Measurements from ENCODE around the gene TAS2R13.
A peak's percentile ranks its signal among the peaks of the same experiment; 100 is the strongest.

Gene TAS2R13

GRCh38 chr12:10909462-10909861 lies at the start of gene TAS2R13:
TSS of gene TAS2R13 (minus strand) at chr12:10909562. CDS start at chr12:10909298, 264 bp downstream.
- in situ Hi-C loops (cut with HindIII; ENCODE audit: low pct_ligation_motif_present, low pct_unique_long_range_greater_than_20kb, low sequenced_read_pairs): no loop called here
- DNase-seq: no peak

DNA sequence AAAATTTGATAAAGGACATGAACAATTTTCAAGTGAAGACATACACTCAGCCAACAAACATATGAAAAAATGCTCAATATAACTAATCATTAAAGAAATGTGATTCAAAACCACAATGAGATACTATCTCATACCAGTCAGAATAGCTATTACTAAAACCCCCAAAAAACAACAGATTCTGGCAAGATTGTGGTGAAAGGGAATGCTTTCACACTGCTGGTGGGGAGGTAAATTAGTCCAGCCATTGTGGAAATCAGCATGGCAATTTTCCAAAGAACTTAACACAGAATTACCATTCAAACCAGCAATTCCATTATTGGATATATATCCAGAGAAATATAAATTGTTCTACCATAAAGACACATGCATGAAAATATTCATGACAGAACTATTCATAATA lies 48.4 kb upstream of the TAS2R13 start:
- in situ Hi-C loops (cut with HindIII; ENCODE audit: low pct_ligation_motif_present, low pct_unique_long_range_greater_than_20kb, low sequenced_read_pairs): no loop called here
- DNase-seq: no peak

- in situ Hi-C loops (cut with HindIII; ENCODE audit: low pct_ligation_motif_present, low pct_unique_long_range_greater_than_20kb, low sequenced_read_pairs): no loop called here
- DNase-seq: no peak
Measured at GRCh38 chr12:10956085-10956484, 46.7 kb upstream of the TAS2R13 start.

- in situ Hi-C loops (cut with HindIII; ENCODE audit: low pct_ligation_motif_present, low pct_unique_long_range_greater_than_20kb, low sequenced_read_pairs): no loop called here
- no peak for DNase-seq
Measured at GRCh38 chr12:10952645-10953044, 43.3 kb upstream of the TAS2R13 start.

DNA sequence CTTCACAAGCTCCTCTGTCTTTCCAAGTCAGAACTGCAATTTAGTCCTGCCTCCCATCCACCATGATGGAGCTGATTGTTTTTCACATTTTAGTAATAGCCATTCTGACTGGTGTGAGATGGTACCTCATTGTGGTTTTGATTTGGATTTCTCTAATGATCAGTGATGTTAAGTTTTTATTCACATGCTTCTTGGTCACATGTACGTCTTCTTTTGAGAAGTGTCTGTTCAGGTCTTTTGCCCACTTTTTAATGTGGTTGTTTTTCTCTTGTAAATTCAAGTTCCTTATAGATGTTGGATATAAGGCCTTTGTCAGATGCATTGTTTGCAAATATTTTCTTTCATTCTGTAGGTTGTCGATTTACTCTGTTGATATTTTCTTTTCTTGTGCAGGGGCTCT lies 33.8 kb upstream of the TAS2R13 start:
- in situ Hi-C loops (cut with HindIII; ENCODE audit: low pct_ligation_motif_present, low pct_unique_long_range_greater_than_20kb, low sequenced_read_pairs): no loop called here
- DNase-seq: no peak

GRCh38 chr12:10941916-10942607 lies 32.7 kb upstream of the TAS2R13 start:
- peak; percentile 17 for DNase-seq
- in situ Hi-C loops (cut with HindIII; ENCODE audit: low pct_ligation_motif_present, low pct_unique_long_range_greater_than_20kb, low sequenced_read_pairs): no loop called here

DNA sequence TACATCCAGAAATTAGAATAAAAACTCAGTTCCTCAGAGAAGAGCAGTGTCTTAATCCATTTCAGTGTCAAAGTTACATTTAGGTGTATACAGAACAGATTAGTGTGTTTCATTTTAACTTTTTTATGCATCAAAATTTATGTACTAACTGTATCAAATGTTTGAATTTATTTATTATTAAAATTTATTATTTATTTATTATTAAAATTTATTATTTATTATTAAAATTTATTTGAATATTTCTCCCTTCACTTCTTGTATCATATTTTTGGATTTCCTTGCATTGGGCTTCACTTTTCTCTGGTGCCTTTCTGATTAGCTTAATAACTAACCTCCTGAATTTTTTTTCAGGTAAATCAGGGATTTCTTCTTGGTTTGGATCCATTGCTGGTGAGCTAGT lies 32.0 kb upstream of the TAS2R13 start:
- no peak for DNase-seq

DNA sequence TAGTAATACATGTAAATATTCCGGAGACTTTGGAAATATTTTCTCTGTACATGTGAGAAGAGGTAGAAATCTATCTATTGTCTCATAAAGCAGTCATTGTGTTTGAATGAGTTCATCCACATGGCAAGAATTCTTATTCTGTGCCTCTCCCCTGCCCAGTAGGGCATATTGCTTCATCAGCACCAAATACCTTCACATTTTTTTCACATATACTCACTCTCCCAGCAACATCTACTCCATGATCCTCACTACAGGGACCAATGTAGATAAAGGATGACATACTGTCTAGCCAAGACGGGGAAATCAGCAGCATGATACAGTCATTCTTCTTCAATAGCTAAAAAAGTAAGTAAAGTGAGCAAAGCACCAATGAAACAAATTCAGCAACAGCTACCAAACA lies 31.0 kb upstream of the TAS2R13 start:
- peak; percentile 31 for DNase-seq
- in situ Hi-C loops (cut with HindIII; ENCODE audit: low pct_ligation_motif_present, low pct_unique_long_range_greater_than_20kb, low sequenced_read_pairs): no loop called here

More for the DNA sequence above, 32.0 kb upstream of the TAS2R13 start:
- in situ Hi-C loops (cut with HindIII; ENCODE audit: low pct_ligation_motif_present, low pct_unique_long_range_greater_than_20kb, low sequenced_read_pairs): no loop called here

DNA sequence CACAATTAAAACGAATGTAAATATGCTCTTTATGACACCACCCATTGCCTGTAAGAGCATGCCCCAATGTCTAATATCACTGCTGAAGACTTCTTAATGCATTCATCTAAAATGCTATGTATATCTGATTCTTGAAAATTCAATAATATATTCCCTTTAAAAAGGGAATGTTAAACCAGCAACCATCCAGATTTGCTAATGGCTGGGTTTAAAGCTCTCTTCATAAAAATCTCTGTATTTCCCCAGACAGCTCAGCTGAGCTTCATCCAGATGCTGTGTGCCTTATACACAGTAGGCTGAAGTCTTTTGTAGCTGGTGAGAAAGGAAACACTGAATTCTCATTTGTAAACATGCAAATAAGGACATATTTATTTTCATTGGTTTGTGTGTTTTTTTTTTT lies 29.8 kb upstream of the TAS2R13 start, which contains the start of gene TAS2R14:
Gene TAS2R14 (minus strand): TSS at position 101 of the 400 bp plus-strand sequence. CDS start 56 bp downstream, at position 45.
- in situ Hi-C loops (cut with HindIII; ENCODE audit: low pct_ligation_motif_present, low pct_unique_long_range_greater_than_20kb, low sequenced_read_pairs): no loop called here
- DNase-seq: no peak

DNA sequence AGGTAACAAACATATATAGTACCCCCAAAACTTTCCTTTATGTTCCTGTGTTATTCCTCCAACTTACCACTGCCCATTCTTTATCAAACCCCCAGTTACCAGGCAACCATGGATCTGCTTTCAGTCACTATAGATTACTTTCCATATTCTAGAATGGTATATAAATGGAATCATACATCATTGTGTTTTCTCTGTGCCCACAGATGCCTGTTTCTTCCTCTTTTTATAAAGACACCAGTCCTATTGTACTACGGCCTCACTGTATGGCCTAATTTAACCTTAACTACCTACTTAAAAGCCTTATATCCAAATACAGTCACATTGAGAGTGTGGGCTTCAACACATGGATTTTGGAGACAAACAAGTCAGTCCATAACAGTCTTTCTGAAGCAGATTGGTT lies 27.1 kb upstream of the TAS2R13 start:
- in situ Hi-C loops (cut with HindIII; ENCODE audit: low pct_ligation_motif_present, low pct_unique_long_range_greater_than_20kb, low sequenced_read_pairs): no loop called here
- no peak for DNase-seq

- in situ Hi-C loops (cut with HindIII; ENCODE audit: low pct_ligation_motif_present, low pct_unique_long_range_greater_than_20kb, low sequenced_read_pairs): no loop called here
- no peak for DNase-seq
Measured at GRCh38 chr12:10928746-10929286, 19.5 kb upstream of the TAS2R13 start, which contains the start of gene PRH2. TSS of gene PRH2 (plus strand) at chr12:10929236. CDS start at chr12:10929274, 38 bp downstream.

DNA sequence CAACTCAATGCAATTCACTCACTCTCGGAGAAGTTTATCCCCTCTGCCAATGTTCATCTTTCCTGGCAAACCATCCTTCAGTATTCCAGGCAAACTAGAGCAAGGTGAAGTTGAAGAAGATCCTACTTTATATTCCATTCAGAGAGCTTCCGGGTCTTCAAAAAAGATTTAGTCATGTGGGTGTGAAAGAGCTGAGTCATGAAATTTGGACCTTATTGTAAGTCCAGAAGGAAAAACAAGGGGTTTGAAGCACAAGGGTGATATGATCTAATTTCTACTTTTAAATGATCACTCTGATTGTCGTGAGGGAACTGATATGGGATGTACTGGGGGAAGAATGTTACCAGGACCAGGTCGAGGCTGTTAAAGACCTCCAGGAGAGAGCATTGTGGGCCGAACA lies 16.9 kb upstream of the TAS2R13 start:
- no peak for DNase-seq
- in situ Hi-C loops (cut with HindIII; ENCODE audit: low pct_ligation_motif_present, low pct_unique_long_range_greater_than_20kb, low sequenced_read_pairs): no loop called here

GRCh38 chr12:10919809-10920208 lies 10.4 kb upstream of the TAS2R13 start:
- in situ Hi-C loops (cut with HindIII; ENCODE audit: low pct_ligation_motif_present, low pct_unique_long_range_greater_than_20kb, low sequenced_read_pairs): no loop called here
- no peak for DNase-seq

- in situ Hi-C loops (cut with HindIII; ENCODE audit: low pct_ligation_motif_present, low pct_unique_long_range_greater_than_20kb, low sequenced_read_pairs): no loop called here
- no peak for DNase-seq
Measured at GRCh38 chr12:10910380-10910779, 1.0 kb upstream of the TAS2R13 start.

GRCh38 chr12:10904686-10905085 lies 4.7 kb downstream of the TAS2R13 start:
- in situ Hi-C loops (cut with HindIII; ENCODE audit: low pct_ligation_motif_present, low pct_unique_long_range_greater_than_20kb, low sequenced_read_pairs): no loop called here
- DNase-seq: no peak

GRCh38 chr12:10901427-10901826 lies 7.9 kb downstream of the TAS2R13 start:
- in situ Hi-C loops (cut with HindIII; ENCODE audit: low pct_ligation_motif_present, low pct_unique_long_range_greater_than_20kb, low sequenced_read_pairs): no loop called here
- no peak for DNase-seq

DNA sequence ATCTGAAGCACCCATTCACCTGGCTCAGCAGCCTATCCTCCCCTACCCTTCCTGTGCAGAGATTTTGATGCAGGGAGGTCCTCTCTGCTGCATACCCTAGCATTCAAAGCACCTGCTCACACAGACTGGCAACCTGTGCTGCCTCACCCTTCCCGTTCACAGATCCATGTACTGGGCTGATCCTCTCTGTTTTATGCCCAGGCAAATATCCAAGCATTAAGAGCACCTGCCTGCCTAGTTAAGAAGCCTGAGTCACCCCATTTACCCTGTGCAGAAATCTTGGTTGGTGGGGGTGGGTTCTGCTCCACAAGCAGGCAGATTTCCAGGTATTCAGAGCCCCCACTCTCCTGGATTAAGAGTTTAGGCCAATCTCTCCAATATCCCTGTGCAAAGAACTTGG lies 8.4 kb downstream of the TAS2R13 start:
- in situ Hi-C loops (cut with HindIII; ENCODE audit: low pct_ligation_motif_present, low pct_unique_long_range_greater_than_20kb, low sequenced_read_pairs): no loop called here
- no peak for DNase-seq

DNA sequence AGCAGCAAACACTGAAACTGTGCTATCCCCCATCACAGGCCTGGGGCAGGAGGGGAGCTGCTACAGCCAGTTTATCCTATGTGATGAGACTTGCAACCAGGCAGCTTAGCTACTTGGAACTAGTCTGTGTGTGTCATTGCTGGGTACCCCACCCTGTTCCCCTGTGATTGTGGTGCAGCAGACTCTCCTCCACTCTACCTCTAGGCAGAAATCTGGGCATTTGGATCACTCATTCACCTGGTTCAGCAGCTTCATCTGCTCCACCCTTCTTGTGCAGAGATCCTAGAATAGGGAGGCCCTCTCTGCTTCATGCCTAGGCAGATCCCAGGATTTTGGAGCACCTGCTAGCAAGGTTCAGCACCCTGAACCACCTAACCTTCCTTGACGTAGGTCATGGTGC lies 8.8 kb downstream of the TAS2R13 start:
- in situ Hi-C loops (cut with HindIII; ENCODE audit: low pct_ligation_motif_present, low pct_unique_long_range_greater_than_20kb, low sequenced_read_pairs): no loop called here
- no peak for DNase-seq

GRCh38 chr12:10896854-10897253 lies 12.5 kb downstream of the TAS2R13 start:
- in situ Hi-C loops (cut with HindIII; ENCODE audit: low pct_ligation_motif_present, low pct_unique_long_range_greater_than_20kb, low sequenced_read_pairs): no loop called here
- no peak for DNase-seq

- DNase-seq: no peak
- in situ Hi-C loops (cut with HindIII; ENCODE audit: low pct_ligation_motif_present, low pct_unique_long_range_greater_than_20kb, low sequenced_read_pairs): no loop called here
Measured at GRCh38 chr12:10891937-10892336, 17.4 kb downstream of the TAS2R13 start.

Measured in ACHN (cell line).